Measurements from ENCODE around the gene ITGAE. TPM values are rescaled to one million over a fixed set of nuclear protein-coding genes. Genes with fewer than 3 reads are reported as not detected.

The ITGAE gene
- total RNA-seq, 4 donors from 2014 or later, result 16.1 to 29.5 (median 21.4) TPM

DNA sequence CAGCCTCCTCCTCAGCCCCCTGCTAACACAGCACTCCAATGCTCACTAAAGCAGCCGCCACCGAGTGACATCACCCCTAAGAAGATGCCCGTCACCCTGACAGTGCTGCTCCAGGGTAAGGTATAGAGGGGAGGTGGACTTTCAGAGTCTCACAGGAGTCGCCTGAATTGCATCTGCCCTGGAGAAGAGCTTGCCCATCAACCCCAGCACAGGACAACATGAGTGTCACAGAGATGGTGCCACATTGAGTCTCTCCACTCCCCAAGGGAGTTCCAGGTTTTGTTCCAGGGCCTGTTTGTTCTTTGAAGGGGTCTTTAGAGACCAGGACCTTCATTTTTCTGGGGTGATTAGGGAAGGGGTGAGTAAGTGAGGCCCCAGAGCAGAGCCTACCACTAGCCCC, 102.8 kb downstream of the ITGAE start:
- intact Hi-C loops (cut with DNase I), result no loop called here
- Histone ChIP-seq H3K27ac (replicated peaks in 1 of 4) (no peak overlapping the region), H3K9me3 (peaks cover 0 to 11% (median 5%) of the 10 kb centered on the region in 4 donors), H3K27me3 (peaks cover 0 to 49% (median 30%) of the 10 kb centered on the region in 4 donors), H3K36me3 (no peaks in the 10 kb centered on the region), H3K4me1 (peaks cover 18 to 23% (median 21%) of the 10 kb centered on the region in 4 donors), H3K4me3 (no peak overlapping the region)
- no peak for TF ChIP-seq EP300 (IDR thresholded peaks at IDR 0.05)
- no peak for TF ChIP-seq POLR2A (IDR thresholded peaks at IDR 0.05; ENCODE audit: low read depth)
- TF ChIP-seq, protein P1, sequence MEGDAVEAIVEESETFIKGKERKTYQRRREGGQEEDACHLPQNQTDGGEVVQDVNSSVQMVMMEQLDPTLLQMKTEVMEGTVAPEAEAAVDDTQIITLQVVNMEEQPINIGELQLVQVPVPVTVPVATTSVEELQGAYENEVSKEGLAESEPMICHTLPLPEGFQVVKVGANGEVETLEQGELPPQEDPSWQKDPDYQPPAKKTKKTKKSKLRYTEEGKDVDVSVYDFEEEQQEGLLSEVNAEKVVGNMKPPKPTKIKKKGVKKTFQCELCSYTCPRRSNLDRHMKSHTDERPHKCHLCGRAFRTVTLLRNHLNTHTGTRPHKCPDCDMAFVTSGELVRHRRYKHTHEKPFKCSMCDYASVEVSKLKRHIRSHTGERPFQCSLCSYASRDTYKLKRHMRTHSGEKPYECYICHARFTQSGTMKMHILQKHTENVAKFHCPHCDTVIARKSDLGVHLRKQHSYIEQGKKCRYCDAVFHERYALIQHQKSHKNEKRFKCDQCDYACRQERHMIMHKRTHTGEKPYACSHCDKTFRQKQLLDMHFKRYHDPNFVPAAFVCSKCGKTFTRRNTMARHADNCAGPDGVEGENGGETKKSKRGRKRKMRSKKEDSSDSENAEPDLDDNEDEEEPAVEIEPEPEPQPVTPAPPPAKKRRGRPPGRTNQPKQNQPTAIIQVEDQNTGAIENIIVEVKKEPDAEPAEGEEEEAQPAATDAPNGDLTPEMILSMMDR (IDR thresholded peaks at IDR 0.05), result no peak
- no peak for TF ChIP-seq POLR2AphosphoS5 (IDR thresholded peaks at IDR 0.05)
- 82% methylated on average over 2 of the region's 4 CpGs for WGBS
- DNase-seq (ENCODE audit: extremely low spot score), result no peak

DNA sequence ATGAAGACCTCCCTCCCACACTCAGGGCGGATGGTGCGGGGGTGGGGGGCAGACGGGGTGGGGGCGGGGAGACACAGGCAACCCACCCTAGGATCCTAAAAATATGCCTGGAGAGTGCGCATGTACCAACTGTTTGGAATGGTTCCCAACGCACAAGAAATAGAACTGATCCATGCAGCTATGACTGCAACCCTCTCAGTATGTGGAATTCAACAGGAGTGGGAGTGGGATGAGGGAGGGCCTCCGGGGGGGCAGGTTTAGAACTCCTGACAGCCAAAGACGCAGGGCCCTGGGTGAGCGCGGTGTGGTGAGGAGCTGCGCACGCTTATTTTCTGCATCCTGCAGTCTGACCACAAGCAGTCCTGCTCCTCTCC, 103.9 kb downstream of the ITGAE start:
- no peak overlapping the region for H3K4me3 ChIP-seq
- H3K4me1 ChIP-seq, result peaks cover 18 to 23% (median 21%) of the 10 kb centered on the region in 4 donors
- intact Hi-C loops (cut with DNase I), result no loop called here
- DNase-seq (ENCODE audit: extremely low spot score), result no peak
- peaks cover 0 to 57% (median 30%) of the 10 kb centered on the region in 4 donors for H3K27me3 ChIP-seq
- WGBS, result 57% methylated on average over 9 of the region's 12 CpGs
- TF ChIP-seq POLR2AphosphoS5 (IDR thresholded peaks at IDR 0.05), result no peak
- no peak for TF ChIP-seq EP300 (IDR thresholded peaks at IDR 0.05)
- TF ChIP-seq POLR2A (IDR thresholded peaks at IDR 0.05; ENCODE audit: low read depth), result no peak
- TF ChIP-seq, protein P1 (IDR thresholded peaks at IDR 0.05), result no peak
- H3K9me3 ChIP-seq, result peaks cover 0 to 11% (median 5%) of the 10 kb centered on the region in 4 donors
- no peaks in the 10 kb centered on the region for H3K36me3 ChIP-seq
- H3K27ac ChIP-seq (replicated peaks in 1 of 4), result no peak overlapping the region

DNA sequence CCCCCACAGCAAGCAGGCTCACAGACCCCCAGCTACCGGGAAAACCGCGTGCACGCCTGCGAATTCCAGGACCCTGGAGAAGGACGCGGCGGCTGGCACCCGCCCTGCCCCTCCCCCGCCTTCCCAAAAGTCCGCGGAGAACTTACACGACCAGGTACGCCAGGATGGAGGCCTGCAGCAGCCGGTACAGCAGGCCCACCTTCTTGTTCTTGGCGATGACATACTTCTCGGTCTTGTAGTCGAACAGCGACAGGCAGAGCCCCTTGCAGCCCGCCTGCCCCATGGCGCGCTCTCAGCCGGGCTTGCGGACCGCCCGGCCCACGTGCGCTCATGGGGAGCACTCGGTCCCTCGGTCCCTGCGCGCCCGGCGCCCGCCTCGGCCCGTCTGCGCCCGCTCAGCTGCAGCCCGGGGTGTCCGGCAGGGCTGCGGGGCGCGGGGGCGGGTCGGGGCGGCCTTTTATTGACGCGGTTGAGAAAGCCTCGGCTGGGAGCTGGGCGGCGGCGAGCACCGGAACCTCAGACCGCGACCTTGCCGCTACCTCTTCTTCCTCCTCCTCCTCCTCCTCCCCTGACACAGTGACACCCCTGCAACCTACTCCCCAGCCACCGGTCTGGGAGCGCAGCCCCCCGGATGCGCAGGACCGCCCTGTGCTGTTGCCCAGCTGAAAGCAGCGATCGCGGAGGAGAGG, 105.1 kb downstream of the ITGAE start, which contains the start of gene P2RX5:
Gene P2RX5, minus strand, starts transcription at position 433 of the 689 bp plus-strand sequence. Its CDS starts 150 bp downstream, at position 283.
- intact Hi-C loops (cut with DNase I), result no loop called here
- Histone ChIP-seq H3K27me3 (peaks cover 0 to 69% (median 31%) of the 10 kb centered on the region in 4 donors), H3K9me3 (peaks cover 0 to 11% (median 5%) of the 10 kb centered on the region in 4 donors), H3K27ac (replicated peaks in 1 of 4) (no peak within 1 kb of the TSS), H3K36me3 (no peaks in the 10 kb centered on the region), H3K4me1 (peaks cover 18 to 23% (median 21%) of the 10 kb centered on the region in 4 donors), H3K4me3 (peak within 1 kb of the TSS; percentile 51 to 58 (median 55))
- WGBS, result 2% methylated on average over 15 of the region's 65 CpGs
- DNase-seq (ENCODE audit: extremely low spot score), result no peak
- no peak for TF ChIP-seq POLR2A (IDR thresholded peaks at IDR 0.05; ENCODE audit: low read depth)
- no peak for TF ChIP-seq POLR2AphosphoS5 (IDR thresholded peaks at IDR 0.05)
- TF ChIP-seq, protein P1 (IDR thresholded peaks at IDR 0.05), result no peak
- TF ChIP-seq EP300 (IDR thresholded peaks at IDR 0.05), result no peak

DNA sequence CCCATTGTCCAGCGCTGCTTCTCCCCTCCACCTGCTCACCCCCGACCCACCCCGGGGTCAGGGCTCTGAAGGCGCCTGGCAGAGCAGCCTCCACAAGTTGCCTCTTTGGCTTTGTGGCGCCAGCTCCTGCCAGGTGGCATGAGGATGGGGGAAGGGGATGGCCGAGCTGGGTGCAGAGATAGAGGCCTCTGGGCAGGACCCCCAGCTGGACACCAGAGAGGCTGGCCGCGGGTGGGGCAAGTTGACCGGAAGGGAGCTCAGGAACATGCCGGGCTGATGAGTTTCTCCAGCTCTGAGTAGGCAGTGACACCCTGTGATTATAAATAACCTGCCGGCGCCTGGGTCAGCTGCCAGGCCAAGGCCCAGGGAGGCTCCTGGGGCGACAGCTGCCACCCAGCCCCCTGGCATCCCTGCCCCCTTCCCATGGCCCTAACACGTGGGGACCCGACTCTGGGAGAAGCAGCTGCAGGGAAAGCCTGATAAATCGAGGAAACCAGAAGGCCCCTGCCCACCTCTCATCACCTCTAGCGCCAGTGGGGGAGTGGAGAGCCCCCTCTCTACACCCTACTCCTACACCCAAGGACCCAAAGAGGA, 105.8 kb downstream of the ITGAE start:
- Histone ChIP-seq H3K4me1 (peaks cover 18 to 23% (median 21%) of the 10 kb centered on the region in 4 donors), H3K9me3 (peaks cover 0 to 11% (median 5%) of the 10 kb centered on the region in 4 donors), H3K4me3 (peak overlapping the region; percentile 51 to 58 (median 55)), H3K27me3 (peaks cover 0 to 75% (median 34%) of the 10 kb centered on the region in 4 donors), H3K36me3 (no peaks in the 10 kb centered on the region), H3K27ac (replicated peaks in 1 of 4) (no peak overlapping the region)
- 20% methylated on average over 14 of the region's 17 CpGs for WGBS
- TF ChIP-seq EP300 (IDR thresholded peaks at IDR 0.05), result no peak
- intact Hi-C loops (cut with DNase I), result no loop called here
- no peak for DNase-seq (ENCODE audit: extremely low spot score)

DNA sequence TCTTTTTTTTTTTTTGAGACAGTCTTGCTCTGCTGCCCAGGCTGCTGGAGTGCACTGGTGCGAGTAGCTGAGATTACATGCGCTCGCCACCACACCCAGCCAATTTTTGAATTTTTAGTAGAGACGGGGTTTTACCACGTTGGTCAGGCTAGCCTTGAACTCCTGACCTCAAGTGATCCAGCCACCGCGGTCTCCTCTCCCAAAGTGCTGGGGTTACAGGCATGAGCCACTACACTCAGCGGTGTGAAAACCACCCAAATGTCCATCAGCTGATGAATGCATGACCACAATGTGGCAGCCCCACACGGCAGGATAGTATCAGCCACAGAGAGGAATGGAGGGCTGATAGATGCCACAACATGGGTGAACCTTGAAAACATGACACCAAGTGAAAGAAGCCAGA, 107.2 kb downstream of the ITGAE start:
- WGBS, result 74% methylated on average over 9 of the region's 9 CpGs
- Histone ChIP-seq H3K36me3 (no peaks in the 10 kb centered on the region), H3K4me1 (peaks cover 18 to 23% (median 21%) of the 10 kb centered on the region in 4 donors), H3K27ac (replicated peaks in 1 of 4) (no peak overlapping the region), H3K4me3 (no peak overlapping the region), H3K9me3 (peaks cover 0 to 11% (median 5%) of the 10 kb centered on the region in 4 donors), H3K27me3 (peaks cover 0 to 89% (median 35%) of the 10 kb centered on the region in 4 donors)
- no peak for DNase-seq (ENCODE audit: extremely low spot score)
- intact Hi-C loops (cut with DNase I), result no loop called here
- no peak for TF ChIP-seq POLR2A (IDR thresholded peaks at IDR 0.05; ENCODE audit: low read depth)
- TF ChIP-seq POLR2AphosphoS5 (IDR thresholded peaks at IDR 0.05), result no peak
- no peak for TF ChIP-seq EP300 (IDR thresholded peaks at IDR 0.05)
- TF ChIP-seq, protein P1 (IDR thresholded peaks at IDR 0.05), result no peak

All from esophagus muscularis mucosa (tissue), 4 donors.